Activated CD4-positive, alpha-beta T cell treated with anti-CD3 and anti-CD28 coated beads, Interleukin-2, amount 50 U/mL, for 16 hours (primary cell): ENCODE measurements around the gene RHO.
"Not testable (repeated sequence)": the region's sequence is repeated elsewhere in the genome, so short reads cannot be mapped to it uniquely, and the experiment has no call there.

ENCODE experiments used
- DNase-seq: peaks from one replicate; pipeline ENCODE4 v3.0.0-alpha.2; 2020

The RHO gene

GRCh38 chr3:129522953-129523352 lies 5.5 kb upstream of the RHO start:
- no peak for DNase-seq

GRCh38 chr3:129524081-129524480 lies 4.4 kb upstream of the RHO start:
- DNase-seq = no peak

GRCh38 chr3:129525341-129525968 lies 3.0 kb upstream of the RHO start:
- peak; percentile 11 for DNase-seq

- no peak for DNase-seq
Observed at GRCh38 chr3:129526121-129526900, 2.1 kb upstream of the RHO start.

GRCh38 chr3:129527262-129527661 lies 1.2 kb upstream of the RHO start:
- DNase-seq = no peak

GRCh38 chr3:129529436-129530210 lies 1.2 kb downstream of the RHO start:
- no peak for DNase-seq

- DNase-seq = no peak
Observed at GRCh38 chr3:129530251-129530791, 1.9 kb downstream of the RHO start.

- DNase-seq = no peak
Observed at GRCh38 chr3:129530821-129531220, 2.4 kb downstream of the RHO start.

GRCh38 chr3:129531699-129532098 lies 3.3 kb downstream of the RHO start:
- DNase-seq = no peak

GRCh38 chr3:129532261-129532660 lies 3.8 kb downstream of the RHO start:
- no peak for DNase-seq

GRCh38 chr3:129533406-129533805 lies 5.0 kb downstream of the RHO start:
- no peak for DNase-seq

GRCh38 chr3:129534428-129535027 lies 6.1 kb downstream of the RHO start:
- DNase-seq = no peak

GRCh38 chr3:129535075-129535474 lies 6.6 kb downstream of the RHO start:
- no peak for DNase-seq

- no peak for DNase-seq
Observed at GRCh38 chr3:129536374-129536667, 7.9 kb downstream of the RHO start.

- no peak for DNase-seq
Observed at GRCh38 chr3:129536804-129537203, 8.4 kb downstream of the RHO start.

- DNase-seq = no peak
Observed at GRCh38 chr3:129539206-129539605, 10.8 kb downstream of the RHO start.

GRCh38 chr3:129540776-129541516 lies 12.5 kb downstream of the RHO start:
- DNase-seq = no peak

- no peak for DNase-seq
Observed at GRCh38 chr3:129542747-129543146, 14.3 kb downstream of the RHO start.

GRCh38 chr3:129543156-129543790 lies 14.8 kb downstream of the RHO start, which contains the start of gene H1-8:
Gene H1-8 (plus strand): TSS chr3:129543175. CDS start chr3:129543219, 44 bp downstream.
- DNase-seq = no peak

- DNase-seq = no peak
Observed at GRCh38 chr3:129543999-129544398, 15.6 kb downstream of the RHO start.

GRCh38 chr3:129545951-129546350 lies 17.5 kb downstream of the RHO start:
- DNase-seq = not testable (repeated sequence)

GRCh38 chr3:129547241-129547640 lies 18.8 kb downstream of the RHO start:
- DNase-seq = no peak
